H1 (cell line): ENCODE data around the gene NIM1K.

Experiments
- CEBPB ChIP-seq: IDR thresholded peaks from 2 replicates; pipeline ENCODE4 v1.6.1; 2012; ENCODE audit warnings: low read depth, low read length
- CTCF ChIP-seq, 3 experiments: IDR thresholded peaks; 1 replicate in 2 of 3; 2 replicates in 1 of 3; pipeline versions ENCODE4 v1.5.1 to v1.6.1; 2011; ENCODE audit warnings: low read length in 3 of 3, mild to moderate bottlenecking in 3 of 3, inconsistent platforms in 2 of 3, low read depth in 1 of 3, moderate library complexity in 1 of 3; ENCODE audit not compliant: insufficient read depth in 1 of 3; ENCODE audit errors: control extremely low read depth in 1 of 3
- EGR1 ChIP-seq: IDR thresholded peaks from 2 replicates; pipeline ENCODE4 v1.6.1; 2011; ENCODE audit warnings: low read depth, low read length, borderline replicate concordance
- EZH2 ChIP-seq: fragments of 200-600 bp; sonication (generic); IDR thresholded peaks from 2 replicates; pipeline ENCODE4 v1.7.1; 2012; ENCODE audit warnings: low read depth, mild to moderate bottlenecking, moderate library complexity, low read length, inconsistent platforms; ENCODE audit not compliant: severe bottlenecking
- GABPA ChIP-seq: IDR thresholded peaks from 2 replicates; pipeline ENCODE4 v1.6.1; 2011; ENCODE audit warnings: mild to moderate bottlenecking, low read length, moderate library complexity, borderline replicate concordance; ENCODE audit not compliant: insufficient read depth
- GTF2F1 ChIP-seq: IDR thresholded peaks from 2 replicates; pipeline ENCODE4 v1.6.1; 2012; ENCODE audit warnings: low read depth, low read length, improper control_type of control experiment, borderline replicate concordance
- JUN ChIP-seq: IDR thresholded peaks from 2 replicates; pipeline ENCODE4 v1.6.1; 2011; ENCODE audit warnings: low read depth, mild to moderate bottlenecking, improper control_type of control experiment, low read length
- JUND ChIP-seq: IDR thresholded peaks from 2 replicates; pipeline ENCODE4 v1.6.1; 2011; ENCODE audit warnings: mild to moderate bottlenecking, improper control_type of control experiment, low read length
- NRF1 ChIP-seq: IDR thresholded peaks from 2 replicates; pipeline ENCODE4 v1.6.1; 2011; ENCODE audit warnings: mild to moderate bottlenecking, low read depth, low read length, improper control_type of control experiment
- POLR2A ChIP-seq, 2 experiments: IDR thresholded peaks; 1 replicate in 1 of 2; 2 replicates in 1 of 2; pipeline ENCODE4 v1.6.1; 2011; ENCODE audit warnings: low read depth in 2 of 2, low read length in 2 of 2, mild to moderate bottlenecking in 2 of 2; ENCODE audit errors: control extremely low read depth in 1 of 2
- POLR2AphosphoS5 ChIP-seq: IDR thresholded peaks from 2 replicates; pipeline ENCODE4 v1.6.1; 2011; ENCODE audit warnings: low read depth, low read length
- SIN3A ChIP-seq, 2 experiments: IDR thresholded peaks in 1 of 2; conservative IDR thresholded peaks in 1 of 2; 2 replicates each; pipeline ENCODE4 v1.6.1; 2011 to 2012; ENCODE audit warnings: low read length in 2 of 2, improper control_type of control experiment in 1 of 2, low read depth in 1 of 2, mild to moderate bottlenecking in 1 of 2
- TBP ChIP-seq: IDR thresholded peaks from 2 replicates; pipeline ENCODE4 v1.6.1; 2011; ENCODE audit warnings: low read depth, low read length, improper control_type of control experiment
- TCF12 ChIP-seq: IDR thresholded peaks from 2 replicates; pipeline ENCODE4 v1.6.1; 2011; ENCODE audit warnings: low read depth, mild to moderate bottlenecking, low read length

GRCh38 chr5:43156388-43156787 is 35.6 kb upstream of the NIM1K start:
- TF ChIP-seq TCF12 (no peak), POLR2A (IDR thresholded peaks at IDR 0.05; ENCODE audit: control extremely low read depth in 1 of 2, low read depth in 2 of 2, low read length in 2 of 2) (no peak), JUN (no peak), GABPA (no peak), JUND (no peak), EZH2 (no peak), EGR1 (no peak), CTCF (IDR thresholded peaks at IDR 0.05; ENCODE audit: control extremely low read depth in 1 of 3, insufficient read depth in 1 of 3, low read depth in 1 of 3, low read length in 3 of 3) (no peak), CEBPB (no peak), POLR2AphosphoS5 (no peak), NRF1 (no peak), SIN3A (conservative IDR thresholded peaks at IDR 0.05 in 1 of 2, IDR thresholded peaks at IDR 0.05 in 1 of 2; ENCODE audit: low read depth in 1 of 2, low read length in 2 of 2) (no peak), GTF2F1 (no peak), TBP (no peak)
